Panc1 (cell line): Measurements from ENCODE around the gene SRC. TPM values are rescaled to one million over a fixed set of nuclear protein-coding genes. Genes with fewer than 3 reads are reported as not detected.

Source experiments
- ATAC-seq: fragments of 200-7000 bp; cut with Tn5 transposase; 2 replicates; pipeline ENCODE4 v1.9.1; 2020; ENCODE audit warnings: mild to moderate bottlenecking, moderate library complexity
- BruUV-seq: library from RNA; stranded (reverse); fragments of 400-500 nt; replicated peaks from 2 replicates; lab custom pipeline; 2021; lab: Mats Ljungman, UMichigan
- CTCF ChIA-PET: fragments of 300-600 bp; sonication (Branson Sonifier 250); formaldehyde crosslinking; loops from one replicate; lab custom pipeline; 2022; ENCODE audit warnings: antibody characterized with exemption; lab: Charles Lee
- POLR2A ChIA-PET: fragments of 300-600 bp; sonication (Branson Sonifier 250); formaldehyde crosslinking; loops from one replicate; lab custom pipeline; 2022; ENCODE audit warnings: antibody characterized with exemption; lab: Charles Lee
- DNase-seq: peaks from one replicate; pipeline ENCODE4 v3.0.0-alpha.2; 2010; ENCODE audit warnings: low read depth, low spot score
- H3K27ac ChIP-seq: 2 replicates; pipeline ENCODE4 v1.5.1; 2011; ENCODE audit warnings: mild to moderate bottlenecking, low read length, inconsistent platforms
- H3K27me3 ChIP-seq: fragments of 200-500 bp; sonication (Bioruptor generic); 2 replicates; pipeline ENCODE4 v1.6.0; 2014; ENCODE audit warnings: low read length, inconsistent platforms; ENCODE audit not compliant: control insufficient read depth, insufficient read depth
- H3K36me3 ChIP-seq: fragments of 200-500 bp; sonication (Bioruptor generic); 2 replicates; pipeline ENCODE4 v1.5.1; 2014; ENCODE audit warnings: inconsistent platforms, mild to moderate bottlenecking, low read length, moderate library complexity; ENCODE audit not compliant: control insufficient read depth, insufficient read depth
- H3K4me1 ChIP-seq: 2 replicates; pipeline ENCODE4 v1.5.1; 2011; ENCODE audit warnings: inconsistent platforms, mild to moderate bottlenecking, low read length, moderate library complexity; ENCODE audit not compliant: control insufficient read depth, insufficient read depth
- H3K4me3 ChIP-seq, 2 experiments: 2 replicates each; pipeline ENCODE4 v1.5.1; 2011 to 2012; ENCODE audit warnings: low read depth in 2 of 2, low read length in 2 of 2, mild to moderate bottlenecking in 2 of 2, inconsistent platforms in 1 of 2, moderate library complexity in 1 of 2
- H3K9me3 ChIP-seq: fragments of 200-500 bp; sonication (Bioruptor generic); 2 replicates; pipeline ENCODE4 v1.5.1; 2014; ENCODE audit warnings: low read depth, mild to moderate bottlenecking, inconsistent platforms, low read length, moderate library complexity; ENCODE audit not compliant: control insufficient read depth, insufficient read depth
- CTCF ChIP-seq: fragments of 450-650 bp; IDR thresholded peaks from 2 replicates; pipeline ENCODE4 v1.5.1; 2017; ENCODE audit warnings: mild to moderate bottlenecking
- POLR2AphosphoS5 ChIP-seq: IDR thresholded peaks from 2 replicates; pipeline ENCODE4 v1.6.1; 2012; ENCODE audit warnings: mild to moderate bottlenecking, low read depth, low read length, moderate library complexity
- REST ChIP-seq, 2 experiments: IDR thresholded peaks; 2 replicates each; pipeline ENCODE4 v1.6.1; 2011 to 2012; ENCODE audit warnings: low read depth in 2 of 2, control low read depth in 1 of 2, low read length in 1 of 2, mild to moderate bottlenecking in 1 of 2, moderate library complexity in 1 of 2; ENCODE audit not compliant: insufficient read depth in 1 of 2
- SIN3A ChIP-seq: IDR thresholded peaks from 2 replicates; pipeline ENCODE4 v1.6.1; 2012; ENCODE audit warnings: low read depth, mild to moderate bottlenecking, low read length, moderate library complexity, borderline replicate concordance; ENCODE audit not compliant: insufficient read depth
- TCF7L2 ChIP-seq: IDR thresholded peaks from 2 replicates; pipeline ENCODE4 v1.6.1; 2011; ENCODE audit warnings: mild to moderate bottlenecking, low read depth, low read length, inconsistent platforms
- in situ Hi-C: cut with HindIII; loops from 2 replicates; pipeline ENCODE4 v1.10.0; 2016; ENCODE audit warnings: low sequenced_read_pairs, low pct_unique_long_range_greater_than_20kb
- intact Hi-C: fragments of 100-400 bp; cut with micrococcal nuclease; formaldehyde crosslinking; loops from one replicate; pipeline ENCODE4 v1.10.0; 2022; ENCODE audit not compliant: unreplicated experiment
- total RNA-seq: library from RNA; stranded (reverse); gene quantifications from one replicate; pipeline ENCODE4 v1.2.1, GENCODE V29; 2021; ENCODE audit not compliant: unreplicated experiment

SRC gene
- total RNA-seq, 1 experiment from 2014 or later = 24.9 TPM

- H3K36me3 ChIP-seq = no peaks in the 10 kb centered on the region
- CTCF ChIA-PET = interaction anchor here (0.6 kb wide), 1 partner anchor 8 kb away, joined by 3 read pairs; no protein-coding TSS in a partner anchor
- no peaks in the 10 kb centered on the region for H3K27me3 ChIP-seq
- TF ChIP-seq REST (IDR thresholded peaks at IDR 0.05; ENCODE audit: insufficient read depth in 1 of 2, low read depth in 2 of 2, low read length in 1 of 2) (no peak), SIN3A (no peak), POLR2AphosphoS5 (no peak), CTCF (no peak), TCF7L2 (no peak)
- no peak overlapping the region for H3K4me3 ChIP-seq
- in situ Hi-C loops (no loop called here), intact Hi-C loops (no loop called here)
- ATAC-seq (no peak), DNase-seq (no peak)
- H3K27ac ChIP-seq = no peak overlapping the region
- no TSS peak for BruUV-seq
- POLR2A ChIA-PET = no interaction called here
- H3K9me3 ChIP-seq = no peaks in the 10 kb centered on the region
- H3K4me1 ChIP-seq = no peaks in the 10 kb centered on the region
Measured at GRCh38 chr20:37390503-37390890, 44.6 kb downstream of the SRC start.

GRCh38 chr20:37390891-37391525 is 45.1 kb downstream of the SRC start:
- no TSS peak for BruUV-seq
- Histone ChIP-seq H3K36me3 (no peaks in the 10 kb centered on the region), H3K27me3 (no peaks in the 10 kb centered on the region), H3K27ac (no peak overlapping the region), H3K9me3 (no peaks in the 10 kb centered on the region), H3K4me1 (no peaks in the 10 kb centered on the region), H3K4me3 (no peak overlapping the region)
- DNase-seq = no peak
- in situ Hi-C loops = no loop called here
- ChIA-PET POLR2A (no interaction called here), CTCF (no interaction called here)
- intact Hi-C loops = no loop called here
- TF ChIP-seq CTCF = no peak
- TF ChIP-seq SIN3A = no peak
- TF ChIP-seq POLR2AphosphoS5 = no peak
- TF ChIP-seq REST (IDR thresholded peaks at IDR 0.05; ENCODE audit: insufficient read depth in 1 of 2, low read depth in 2 of 2, low read length in 1 of 2) = no peak
- TF ChIP-seq TCF7L2 = no peak
- no peak for ATAC-seq
